HG02885 (cell line): ENCODE results near the gene CCDC88B.
"Not testable (repeated sequence)": the region's sequence is repeated elsewhere in the genome, so short reads cannot be mapped to it uniquely, and the experiment has no call there.

ENCODE experiments used
- ATAC-seq: cut with Tn5 transposase; IDR thresholded peaks from one replicate; pipeline ENCODE4 v1.9.1; 2021; ENCODE audit warnings: mild to moderate bottlenecking; ENCODE audit not compliant: unreplicated experiment, poor library complexity

The CCDC88B gene

DNA sequence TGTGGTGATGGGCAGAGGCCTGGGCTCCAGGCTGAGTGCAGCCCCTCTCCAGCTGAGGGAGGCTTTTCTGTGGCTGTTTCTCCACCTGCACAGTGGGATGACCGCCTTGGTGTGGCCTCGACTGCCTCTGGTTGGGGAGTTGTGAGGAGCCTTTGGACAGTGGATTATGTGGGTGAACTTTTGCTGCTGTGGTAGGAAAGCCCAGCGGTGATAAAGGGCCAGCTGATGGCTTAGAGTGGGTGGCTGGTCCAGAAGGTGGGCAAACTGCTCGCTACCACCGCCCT is 36.0 kb upstream of the CCDC88B start:
- ATAC-seq, result no peak

DNA sequence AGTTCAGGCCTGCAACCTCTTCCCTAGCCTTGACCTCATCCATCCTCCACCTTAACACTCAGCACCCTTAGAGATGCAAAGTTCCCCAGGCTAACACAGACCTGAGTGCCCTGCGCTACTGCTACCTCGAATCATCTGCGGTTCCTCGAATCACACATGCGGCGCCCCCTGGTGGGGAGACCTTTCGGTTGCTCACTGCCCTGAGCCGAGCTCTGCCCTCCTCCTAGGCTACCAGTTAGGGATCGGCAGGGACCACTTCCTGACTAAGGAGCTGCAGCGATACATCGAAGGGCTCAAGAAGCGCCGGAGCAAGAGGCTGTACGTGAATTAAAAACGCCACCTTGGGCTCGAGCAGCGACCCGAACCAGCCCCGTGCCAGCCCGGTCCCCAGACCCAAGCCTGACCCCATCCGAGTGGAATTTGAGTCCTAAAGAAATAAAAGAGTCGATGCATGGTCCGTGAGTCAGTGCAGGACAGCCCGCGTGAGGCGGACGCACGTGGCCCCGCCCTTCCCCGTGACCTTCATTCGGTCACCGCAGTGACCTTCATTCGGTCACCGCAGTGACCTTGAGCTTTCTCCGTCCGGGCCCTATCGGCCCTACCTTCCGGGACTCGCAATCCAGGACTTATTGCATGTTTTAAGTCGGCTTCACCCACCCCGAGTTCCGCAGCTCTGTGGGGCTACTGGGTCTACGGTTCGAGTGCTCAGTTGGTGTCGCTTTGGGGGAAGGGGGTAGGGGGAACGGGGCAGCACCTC is 35.5 kb upstream of the CCDC88B start:
- ATAC-seq, result peak; percentile 33

DNA sequence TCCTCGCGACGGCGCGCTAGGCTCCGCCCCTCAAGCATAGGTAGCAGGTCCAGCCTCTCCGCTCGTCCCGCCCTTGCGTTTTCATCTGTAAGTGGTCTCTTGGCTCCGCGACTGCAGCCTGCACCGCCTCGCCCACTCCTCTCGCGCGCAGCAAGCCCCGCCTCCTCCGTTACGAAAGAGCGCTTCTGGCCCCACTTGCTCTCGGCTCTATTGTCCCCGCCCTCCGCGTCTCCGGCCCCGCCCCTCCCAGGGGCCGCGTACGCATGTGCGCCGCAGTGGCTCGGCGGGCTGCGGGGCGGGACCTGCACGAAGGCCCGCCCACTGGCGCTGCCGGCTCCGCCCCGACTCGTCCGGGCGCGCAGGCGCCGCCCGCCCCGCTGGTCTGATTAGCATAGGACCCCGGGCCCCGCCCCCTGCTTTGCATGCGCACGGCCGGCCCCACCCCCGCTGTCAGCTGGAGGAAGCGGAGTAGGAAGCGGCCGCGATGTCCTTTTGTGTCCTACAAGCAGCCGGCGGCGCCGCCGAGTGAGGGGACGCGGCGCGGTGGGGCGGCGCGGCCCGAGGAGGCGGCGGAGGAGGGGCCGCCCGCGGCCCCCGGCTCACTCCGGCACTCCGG is 34.8 kb upstream of the CCDC88B start, which contains the start of gene ESRRA:
TSS of gene ESRRA (plus strand) at position 450 of the 616 bp plus-strand sequence. CDS start 1,656 bp downstream, outside the sequence.
- ATAC-seq, result peak; percentile 73

DNA sequence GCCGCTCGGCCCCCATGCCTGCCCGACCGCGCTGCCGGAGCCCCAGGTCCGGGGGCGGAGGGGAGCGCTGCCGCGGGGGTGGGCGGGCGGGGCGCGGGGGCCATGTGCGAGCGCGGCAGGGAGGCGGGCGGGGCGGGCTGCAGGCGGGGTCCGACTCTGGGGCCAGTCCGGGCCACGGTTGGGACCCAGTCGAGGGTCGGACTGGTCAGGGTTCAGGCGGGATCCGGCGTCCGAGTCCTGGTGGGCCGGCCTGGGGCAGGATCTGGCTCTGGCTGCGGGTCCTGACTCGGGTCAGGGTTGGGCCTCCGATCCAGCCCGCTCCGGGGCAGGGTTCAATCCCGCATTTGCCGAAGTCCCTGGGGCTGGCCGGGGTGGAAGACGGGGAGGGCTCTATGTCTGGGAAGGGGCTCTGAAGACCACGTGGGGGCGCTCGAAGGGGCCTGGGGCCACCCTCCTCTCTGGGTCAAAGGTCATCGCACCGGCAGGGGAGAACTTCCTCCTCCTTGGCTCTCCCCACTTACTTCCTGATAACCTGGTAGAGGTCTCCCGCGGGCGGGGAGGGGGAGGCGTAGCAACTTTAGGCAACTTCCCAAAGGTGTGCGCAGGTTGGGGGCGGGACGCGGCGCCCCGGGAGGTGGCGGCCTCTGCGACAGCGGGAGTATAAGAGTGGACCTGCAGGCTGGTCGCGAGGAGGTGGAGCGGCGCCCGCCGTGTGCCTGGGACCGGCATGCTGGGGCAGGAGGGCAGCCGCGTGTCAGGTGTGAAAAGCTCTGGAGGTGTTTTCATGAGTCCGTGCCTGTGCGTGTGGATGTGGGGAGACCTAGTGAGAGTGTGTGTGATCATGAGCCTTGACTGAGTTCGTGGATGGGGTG is 34.1 kb upstream of the CCDC88B start:
- ATAC-seq, result peak; percentile 21

DNA sequence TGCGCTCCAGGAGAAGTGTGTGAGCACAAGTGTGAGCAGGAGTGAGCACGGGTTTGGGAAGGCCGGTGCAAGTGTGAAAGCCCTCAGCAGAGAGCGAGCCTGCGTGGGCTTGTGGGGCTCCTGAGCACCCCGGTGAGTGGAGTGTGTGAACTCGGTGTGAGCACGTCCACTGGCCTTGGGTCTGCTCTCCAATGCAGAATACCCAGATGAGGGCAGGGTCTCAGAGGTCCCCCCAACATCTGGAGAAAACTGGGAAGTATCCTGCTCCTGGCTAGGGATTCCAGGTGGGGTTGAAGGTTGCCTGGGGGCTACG is 33.5 kb upstream of the CCDC88B start:
- no peak for ATAC-seq

DNA sequence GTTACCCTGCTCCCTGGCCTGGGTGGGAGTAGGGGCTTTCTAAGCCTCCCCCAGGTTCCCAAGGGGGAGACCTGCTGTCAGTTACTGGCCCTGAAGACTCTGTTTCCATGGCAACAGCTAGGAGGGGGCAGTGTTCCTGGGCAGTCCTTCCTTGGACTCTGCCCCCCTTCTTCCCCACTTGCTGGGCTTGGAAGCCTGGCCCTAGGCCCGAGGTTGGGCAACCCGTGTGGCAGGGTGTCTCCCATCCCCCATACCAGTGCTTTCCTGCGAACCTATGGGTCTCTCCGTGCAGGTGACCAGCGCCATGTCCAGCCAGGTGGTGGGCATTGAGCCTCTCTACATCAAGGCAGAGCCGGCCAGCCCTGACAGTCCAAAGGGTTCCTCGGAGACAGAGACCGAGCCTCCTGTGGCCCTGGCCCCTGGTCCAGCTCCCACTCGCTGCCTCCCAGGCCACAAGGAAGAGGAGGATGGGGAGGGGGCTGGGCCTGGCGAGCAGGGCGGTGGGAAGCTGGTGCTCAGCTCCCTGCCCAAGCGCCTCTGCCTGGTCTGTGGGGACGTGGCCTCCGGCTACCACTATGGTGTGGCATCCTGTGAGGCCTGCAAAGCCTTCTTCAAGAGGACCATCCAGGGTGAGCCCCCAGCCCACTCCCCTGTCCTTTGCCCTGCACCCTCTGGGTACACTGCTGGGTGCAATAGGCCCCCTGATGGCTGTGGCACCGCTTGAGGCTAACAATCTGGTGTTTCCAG is 33.0 kb upstream of the CCDC88B start:
- ATAC-seq, result no peak

DNA sequence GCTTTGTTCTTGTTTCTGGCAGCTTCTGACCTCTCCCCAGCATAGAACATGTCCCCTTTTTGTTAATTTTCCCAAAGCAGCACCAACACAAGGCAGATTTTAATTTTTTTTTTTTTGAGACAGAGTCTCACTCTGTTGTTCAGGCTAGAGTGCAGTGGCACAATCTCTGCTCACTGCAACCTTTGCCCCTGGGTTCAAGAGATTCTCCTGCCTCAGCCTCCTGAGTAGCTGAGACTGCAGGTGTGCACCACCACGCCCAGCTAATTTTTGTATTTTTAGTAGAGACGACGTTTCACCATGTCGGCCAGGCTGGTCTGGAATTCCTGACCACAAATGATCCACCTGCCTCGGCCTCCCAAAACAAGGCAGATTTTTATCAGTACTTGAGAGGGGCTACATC is 32.2 kb upstream of the CCDC88B start:
- not testable (repeated sequence) for ATAC-seq

DNA sequence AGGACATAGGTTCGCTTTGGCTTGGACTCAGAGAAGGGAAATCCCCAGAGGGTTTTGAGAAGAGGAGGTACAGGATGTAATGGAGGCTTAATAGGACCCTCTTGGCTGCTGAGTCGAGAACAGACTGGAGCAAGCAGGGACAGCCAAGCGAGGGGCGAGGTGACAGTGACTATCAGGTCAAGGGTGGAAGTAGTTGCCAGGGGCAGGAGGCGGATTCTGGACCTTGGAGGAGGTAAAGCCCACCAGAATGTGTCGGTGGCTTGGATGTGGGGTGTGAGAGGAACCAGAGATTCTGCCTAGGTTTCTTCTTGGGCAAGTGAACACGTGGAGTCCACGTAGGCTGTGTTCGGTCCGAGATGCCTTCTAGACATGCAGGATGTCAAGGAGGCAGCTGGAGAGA is 27.1 kb upstream of the CCDC88B start:
- ATAC-seq, result no peak

DNA sequence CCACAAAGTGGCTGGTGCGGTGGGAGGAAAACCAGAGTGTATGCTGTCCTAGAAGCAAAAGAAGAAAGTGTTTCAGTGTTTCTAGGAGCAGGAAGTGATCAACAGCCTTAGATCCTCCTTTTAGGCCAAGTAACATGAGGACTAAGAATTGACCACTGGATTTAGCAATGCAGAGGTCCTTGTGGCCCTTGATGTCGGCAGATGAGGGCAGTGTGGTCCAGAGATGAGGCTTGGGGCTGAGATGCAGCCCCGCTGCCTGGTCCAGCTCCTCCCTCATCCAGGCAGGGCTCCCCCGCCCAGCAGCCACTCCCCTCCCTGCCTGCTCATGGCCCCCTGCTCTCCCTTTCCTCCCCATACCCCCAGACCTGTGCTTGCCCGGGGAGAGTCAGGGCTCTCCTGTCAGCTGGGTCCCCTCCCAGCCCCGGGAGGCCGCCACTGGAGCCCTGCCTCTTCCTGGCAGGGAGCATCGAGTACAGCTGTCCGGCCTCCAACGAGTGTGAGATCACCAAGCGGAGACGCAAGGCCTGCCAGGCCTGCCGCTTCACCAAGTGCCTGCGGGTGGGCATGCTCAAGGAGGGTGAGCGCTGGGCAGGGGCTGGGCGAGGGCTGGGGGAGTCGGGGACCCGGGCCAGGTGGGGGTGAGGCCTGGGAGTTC is 26.4 kb upstream of the CCDC88B start:
- ATAC-seq, result no peak

DNA sequence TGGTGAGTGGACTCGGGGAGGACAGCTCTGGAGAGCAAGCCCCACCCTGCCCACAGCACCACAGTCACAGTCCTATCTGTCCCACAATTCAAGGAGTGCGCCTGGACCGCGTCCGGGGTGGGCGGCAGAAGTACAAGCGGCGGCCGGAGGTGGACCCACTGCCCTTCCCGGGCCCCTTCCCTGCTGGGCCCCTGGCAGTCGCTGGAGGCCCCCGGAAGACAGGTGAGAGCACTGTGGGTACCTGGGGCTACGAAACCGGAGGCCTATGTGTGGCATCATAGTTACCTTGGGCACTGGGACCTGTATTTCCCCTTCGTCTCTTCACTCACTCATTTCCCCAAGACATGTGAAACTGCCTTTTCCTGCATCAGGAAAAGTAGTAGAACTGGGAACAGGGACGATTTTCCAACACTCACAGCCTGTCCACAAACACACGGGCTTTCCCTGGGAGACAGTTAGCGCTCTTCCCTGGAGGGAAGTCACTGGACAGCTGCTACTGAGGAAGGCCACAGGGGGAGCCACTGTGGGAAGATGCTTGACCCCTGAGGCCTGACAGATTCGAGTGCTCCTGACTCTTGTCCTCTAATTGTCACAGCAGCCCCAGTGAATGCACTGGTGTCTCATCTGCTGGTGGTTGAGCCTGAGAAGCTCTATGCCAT is 25.7 kb upstream of the CCDC88B start:
- ATAC-seq, result no peak

DNA sequence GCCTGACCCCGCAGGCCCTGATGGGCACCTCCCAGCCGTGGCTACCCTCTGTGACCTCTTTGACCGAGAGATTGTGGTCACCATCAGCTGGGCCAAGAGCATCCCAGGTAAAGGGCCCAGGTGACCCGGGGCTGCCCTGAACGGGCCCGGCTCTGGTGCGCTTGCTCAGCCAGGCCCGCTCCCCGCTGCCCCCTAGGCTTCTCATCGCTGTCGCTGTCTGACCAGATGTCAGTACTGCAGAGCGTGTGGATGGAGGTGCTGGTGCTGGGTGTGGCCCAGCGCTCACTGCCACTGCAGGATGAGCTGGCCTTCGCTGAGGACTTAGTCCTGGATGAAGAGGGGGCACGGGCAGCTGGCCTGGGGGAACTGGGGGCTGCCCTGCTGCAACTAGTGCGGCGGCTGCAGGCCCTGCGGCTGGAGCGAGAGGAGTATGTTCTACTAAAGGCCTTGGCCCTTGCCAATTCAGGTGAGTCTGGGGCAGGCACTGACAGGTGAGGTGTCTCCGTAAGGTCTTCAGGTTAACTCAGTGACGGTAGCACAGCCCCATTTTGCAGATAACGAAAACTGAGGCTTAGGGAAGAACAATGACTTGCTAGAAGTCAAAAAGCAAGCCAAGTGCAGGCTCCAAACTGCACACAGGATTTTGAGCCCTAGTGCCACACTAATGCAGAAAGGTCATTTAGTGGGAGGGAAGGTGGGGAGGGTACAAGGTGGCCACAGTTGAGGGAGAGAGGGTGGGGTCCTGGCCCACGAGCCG is 25.0 kb upstream of the CCDC88B start:
- no peak for ATAC-seq

DNA sequence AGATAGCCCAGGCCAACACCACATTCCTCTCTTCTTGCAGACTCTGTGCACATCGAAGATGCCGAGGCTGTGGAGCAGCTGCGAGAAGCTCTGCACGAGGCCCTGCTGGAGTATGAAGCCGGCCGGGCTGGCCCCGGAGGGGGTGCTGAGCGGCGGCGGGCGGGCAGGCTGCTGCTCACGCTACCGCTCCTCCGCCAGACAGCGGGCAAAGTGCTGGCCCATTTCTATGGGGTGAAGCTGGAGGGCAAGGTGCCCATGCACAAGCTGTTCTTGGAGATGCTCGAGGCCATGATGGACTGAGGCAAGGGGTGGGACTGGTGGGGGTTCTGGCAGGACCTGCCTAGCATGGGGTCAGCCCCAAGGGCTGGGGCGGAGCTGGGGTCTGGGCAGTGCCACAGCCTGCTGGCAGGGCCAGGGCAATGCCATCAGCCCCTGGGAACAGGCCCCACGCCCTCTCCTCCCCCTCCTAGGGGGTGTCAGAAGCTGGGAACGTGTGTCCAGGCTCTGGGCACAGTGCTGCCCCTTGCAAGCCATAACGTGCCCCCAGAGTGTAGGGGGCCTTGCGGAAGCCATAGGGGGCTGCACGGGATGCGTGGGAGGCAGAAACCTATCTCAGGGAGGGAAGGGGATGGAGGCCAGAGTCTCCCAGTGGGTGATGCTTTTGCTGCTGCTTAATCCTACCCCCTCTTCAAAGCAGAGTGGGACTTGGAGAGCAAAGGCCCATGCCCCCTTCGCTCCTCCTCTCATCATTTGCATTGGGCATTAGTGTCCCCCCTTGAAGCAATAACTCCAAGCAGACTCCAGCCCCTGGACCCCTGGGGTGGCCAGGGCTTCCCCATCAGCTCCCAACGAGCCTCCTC is 24.1 kb upstream of the CCDC88B start:
- ATAC-seq, result not testable (repeated sequence)

DNA sequence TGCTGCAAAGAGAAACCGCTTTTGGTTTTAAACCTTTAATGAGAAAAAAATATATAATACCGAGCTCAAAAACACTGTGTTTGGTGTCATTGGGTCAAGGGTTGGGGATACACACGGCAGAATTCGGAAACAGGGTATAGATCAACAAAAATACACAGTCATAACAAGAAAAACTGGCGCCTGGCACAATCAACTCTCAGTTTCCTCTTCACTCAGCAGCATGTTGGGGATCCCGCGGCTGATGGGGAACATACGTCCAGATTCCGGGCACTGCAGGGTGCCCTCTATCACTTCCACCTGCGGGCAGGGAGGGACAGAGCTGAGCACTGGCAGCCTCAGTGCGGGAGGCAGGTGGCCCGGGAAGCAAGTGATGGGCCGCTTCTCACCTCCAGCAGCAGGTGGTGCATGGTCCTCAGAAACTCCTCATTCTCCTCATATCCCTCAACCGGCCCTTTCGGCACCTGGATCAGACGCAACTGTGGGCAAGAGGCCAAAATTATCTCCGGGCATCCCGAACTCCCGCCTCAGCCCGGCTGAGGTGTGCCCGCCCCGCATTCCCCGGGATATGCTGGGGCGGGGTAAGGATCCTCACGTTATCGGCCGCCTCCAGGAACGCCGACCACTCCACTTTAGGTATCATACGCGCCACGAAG is 23.2 kb upstream of the CCDC88B start:
- ATAC-seq, result no peak

DNA sequence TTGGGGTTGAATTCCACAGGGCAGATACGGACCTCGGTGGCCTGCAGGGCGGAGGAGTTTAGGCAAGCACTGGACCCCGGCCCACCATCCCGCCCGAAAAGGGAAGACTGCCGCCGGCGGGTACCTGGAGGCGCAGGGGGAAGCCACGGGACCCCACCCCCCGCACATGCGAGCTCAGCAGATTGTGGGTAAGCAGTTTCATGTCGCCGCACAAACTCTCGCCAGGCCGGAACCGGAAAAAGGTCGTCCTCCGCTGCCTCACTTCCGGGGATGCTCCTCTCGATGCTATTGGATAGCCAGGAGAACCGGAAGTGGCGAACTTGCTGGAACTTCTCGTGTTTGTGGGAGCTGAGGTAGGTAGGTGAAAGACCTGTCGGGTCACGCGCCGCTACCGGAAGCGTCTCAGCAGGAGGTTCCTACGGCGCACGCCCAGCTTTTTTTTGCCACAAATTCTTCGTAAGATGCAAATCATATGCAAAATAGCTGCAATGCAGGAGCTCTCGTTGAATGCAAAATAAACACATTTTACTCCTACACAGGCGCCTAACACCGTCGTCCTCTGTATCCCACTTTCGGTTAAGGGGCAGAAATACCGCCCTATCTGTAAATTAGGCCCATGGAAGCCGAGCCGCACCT is 22.6 kb upstream of the CCDC88B start, which contains the start of gene TRMT112:
TSS of gene TRMT112 (minus strand) at position 235 of the 636 bp plus-strand sequence. CDS start at position 202, 33 bp downstream.
- peak; percentile 71 for ATAC-seq

DNA sequence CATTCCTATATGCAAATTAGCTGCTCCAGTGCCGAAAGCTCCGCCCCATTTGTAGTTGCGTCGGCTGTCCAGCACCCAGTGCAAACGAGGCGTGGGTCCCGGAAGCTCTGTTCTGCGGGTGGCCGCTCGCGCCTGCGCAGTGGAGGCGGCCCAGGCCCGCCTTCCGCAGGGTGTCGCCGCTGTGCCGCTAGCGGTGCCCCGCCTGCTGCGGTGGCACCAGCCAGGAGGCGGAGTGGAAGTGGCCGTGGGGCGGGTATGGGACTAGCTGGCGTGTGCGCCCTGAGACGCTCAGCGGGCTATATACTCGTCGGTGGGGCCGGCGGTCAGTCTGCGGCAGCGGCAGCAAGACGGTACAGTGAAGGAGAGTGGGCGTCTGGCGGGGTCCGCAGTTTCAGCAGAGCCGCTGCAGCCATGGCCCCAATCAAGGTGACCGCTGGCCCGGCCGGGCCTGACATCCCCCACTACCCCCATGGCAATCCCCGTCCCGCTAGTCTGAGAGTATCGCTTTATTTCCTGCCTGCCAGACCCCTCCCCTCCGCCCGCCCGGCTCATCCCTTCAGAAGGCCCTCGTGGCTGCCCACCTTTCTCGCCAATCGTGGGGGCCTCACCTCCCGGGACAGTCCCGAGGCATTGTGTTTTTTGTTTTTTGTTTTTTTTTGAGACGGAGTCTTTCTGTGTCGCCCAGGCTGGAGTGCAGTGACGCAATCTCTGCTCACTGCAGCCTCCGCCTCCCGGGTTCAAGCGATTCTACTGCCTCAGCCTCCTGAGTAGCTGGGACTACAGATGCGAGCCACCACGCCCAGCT is 21.8 kb upstream of the CCDC88B start, which contains the start of gene PRDX5:
TSS of gene PRDX5 (plus strand) at position 161 of the 805 bp plus-strand sequence. CDS start at position 256, 95 bp downstream.
- peak; percentile 83 for ATAC-seq
